Colon (tissue), 2 donors: ENCODE measurements around the gene TNS3.
"Not testable (repeated sequence)": the region's sequence is repeated elsewhere in the genome, so short reads cannot be mapped to it uniquely, and the experiment has no call there.

Experiments used
- FAIRE-seq: peaks from 2 replicates; lab custom pipeline; 2012; peaks lifted over from hg19 to GRCh38; lab: Jason Lieb, UNC
- donor health status: control.
- donor health status: control.

The TNS3 gene

DNA sequence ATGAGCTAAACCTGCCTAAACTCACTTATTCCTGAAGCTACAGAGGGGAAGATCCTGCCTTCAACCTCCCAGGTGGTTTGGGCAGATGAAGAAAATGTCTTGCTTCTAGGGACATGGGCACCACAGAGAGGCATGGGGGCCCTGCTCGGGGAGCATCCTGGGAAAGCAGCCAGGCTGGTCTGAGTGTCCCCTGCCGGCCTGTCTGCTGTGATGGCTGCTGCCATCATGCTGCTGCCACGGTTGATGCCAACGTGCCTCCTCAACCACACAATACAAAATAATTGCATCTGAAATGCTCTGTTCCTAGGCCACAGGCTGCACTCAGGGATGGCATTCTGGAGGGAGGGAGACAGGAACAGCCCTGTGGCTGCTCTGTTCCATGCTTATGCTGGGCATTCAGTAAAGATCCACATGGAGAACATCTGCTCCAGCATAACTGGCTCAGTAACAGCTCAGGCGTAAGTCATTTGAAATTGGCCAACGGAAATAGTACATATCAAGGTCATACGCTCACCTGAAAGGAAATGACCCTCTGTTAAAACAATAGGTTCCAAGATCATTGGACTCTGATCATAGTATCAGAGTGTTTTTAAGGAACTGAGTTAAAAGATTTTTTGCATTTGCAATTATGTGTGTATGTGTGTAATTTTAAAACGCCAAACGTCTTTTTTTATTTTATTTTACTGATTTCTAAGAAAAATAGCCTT lies 299.0 kb downstream of the TNS3 start:
- no peak for FAIRE-seq

DNA sequence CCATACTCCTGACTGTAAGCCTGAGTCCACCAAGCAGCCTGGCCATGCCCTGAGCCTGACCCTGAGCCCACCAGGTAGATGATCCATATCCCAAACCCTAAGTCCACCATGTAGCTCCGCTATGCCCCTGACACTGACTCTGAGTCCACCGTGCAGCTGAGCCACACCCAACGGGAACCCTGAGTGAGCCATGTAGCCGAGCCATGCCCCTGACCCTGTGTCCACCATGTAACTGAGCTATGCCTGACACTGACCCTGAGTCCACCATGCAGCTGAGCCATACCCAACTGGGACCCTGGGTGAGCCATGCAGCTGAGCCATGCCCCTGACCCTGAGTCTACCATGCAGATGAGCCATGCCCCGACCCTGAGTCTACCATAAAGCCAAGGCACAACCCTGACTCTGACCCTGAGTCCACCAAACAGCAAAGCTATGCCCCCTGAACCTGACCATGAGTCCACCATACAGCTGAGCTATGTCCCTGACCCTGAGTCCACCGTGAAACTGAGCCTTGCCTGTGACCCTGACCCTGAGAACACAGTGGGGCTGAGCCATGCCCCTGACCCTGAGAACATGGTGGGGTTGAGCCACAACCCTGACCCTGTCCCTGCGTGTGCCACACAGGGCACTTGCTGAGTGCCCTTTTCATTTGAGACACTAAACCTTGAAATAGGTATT lies 299.8 kb downstream of the TNS3 start:
- FAIRE-seq: no peak

DNA sequence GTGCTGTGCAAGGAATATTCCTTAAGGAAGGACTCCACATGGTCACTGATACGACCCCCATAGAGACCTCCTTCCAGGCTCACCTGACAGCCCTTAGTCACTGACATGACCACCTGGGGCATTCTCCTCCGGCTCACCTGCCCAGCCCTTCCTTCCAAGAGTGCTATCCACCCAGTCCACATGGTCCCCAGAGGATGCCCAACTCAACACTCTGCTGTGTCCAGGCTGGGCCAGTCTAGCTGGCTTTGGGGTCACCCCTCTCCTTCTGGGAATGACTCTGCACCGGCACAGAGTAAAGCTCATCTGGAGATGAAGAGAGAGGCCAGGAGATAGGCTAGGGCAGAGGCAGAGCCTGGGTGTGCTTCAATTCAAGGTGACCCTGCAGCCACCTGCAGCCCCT lies 300.8 kb downstream of the TNS3 start:
- no peak for FAIRE-seq

DNA sequence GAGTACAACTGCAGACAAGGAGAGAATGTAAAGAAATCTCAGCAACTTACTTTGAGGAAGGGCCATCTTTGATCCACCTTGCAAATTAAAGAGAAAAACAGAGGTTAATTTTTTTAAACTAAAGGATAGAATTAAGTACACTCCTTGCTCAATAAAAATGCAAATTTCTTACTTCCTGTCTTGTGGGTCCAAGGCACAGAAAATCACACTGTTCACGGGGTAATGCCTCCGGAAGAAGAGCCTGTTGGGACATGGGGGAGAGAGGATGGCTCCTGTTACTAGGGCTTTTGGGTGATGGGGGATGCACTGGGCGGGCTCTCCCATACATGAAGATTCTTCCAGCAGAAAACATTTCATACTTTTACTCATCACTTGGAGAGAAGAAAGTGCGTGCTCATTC lies 301.8 kb downstream of the TNS3 start:
- FAIRE-seq: no peak

DNA sequence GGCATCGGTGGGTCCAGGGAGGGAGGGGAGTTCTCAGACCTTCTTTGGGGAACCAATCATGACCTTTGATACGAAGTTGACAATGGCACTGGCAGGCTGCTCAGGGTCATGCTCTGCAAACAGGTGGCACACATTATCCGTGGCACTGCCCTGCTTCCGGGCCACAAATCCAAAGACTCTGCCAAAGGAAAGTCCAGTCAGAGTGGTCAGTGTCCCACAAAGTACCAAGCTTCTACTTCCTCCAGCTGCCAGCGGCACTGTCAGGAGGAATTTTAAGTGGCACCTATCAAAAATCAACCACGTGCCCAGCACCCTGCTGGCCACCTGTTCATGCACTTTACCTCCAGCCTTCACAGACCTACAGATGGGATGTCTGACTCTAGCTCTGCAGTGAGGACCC lies 303.9 kb downstream of the TNS3 start:
- FAIRE-seq: no peak

DNA sequence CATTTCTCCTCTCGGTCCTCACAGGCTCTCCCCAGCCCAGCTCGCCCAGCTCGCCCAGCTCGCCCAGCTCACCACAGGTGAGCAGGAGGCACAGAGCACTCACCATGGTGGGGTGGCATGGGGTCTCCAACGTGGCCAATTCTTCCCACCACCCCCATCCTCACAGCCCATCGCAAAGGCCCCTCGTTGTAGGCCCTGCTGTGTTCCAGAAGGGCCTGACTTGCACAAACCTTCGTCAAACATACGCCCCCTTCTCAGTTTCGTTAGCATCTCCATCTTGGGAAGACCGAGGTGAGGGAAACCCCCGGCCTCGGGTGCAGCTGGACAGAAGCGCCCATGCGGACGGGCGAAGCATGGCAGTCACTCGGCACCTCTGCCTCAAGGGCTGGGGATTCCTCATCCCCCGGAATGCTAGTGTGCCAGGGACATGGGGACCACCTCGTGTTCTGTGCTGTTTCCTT lies 304.6 kb downstream of the TNS3 start:
- no peak for FAIRE-seq

DNA sequence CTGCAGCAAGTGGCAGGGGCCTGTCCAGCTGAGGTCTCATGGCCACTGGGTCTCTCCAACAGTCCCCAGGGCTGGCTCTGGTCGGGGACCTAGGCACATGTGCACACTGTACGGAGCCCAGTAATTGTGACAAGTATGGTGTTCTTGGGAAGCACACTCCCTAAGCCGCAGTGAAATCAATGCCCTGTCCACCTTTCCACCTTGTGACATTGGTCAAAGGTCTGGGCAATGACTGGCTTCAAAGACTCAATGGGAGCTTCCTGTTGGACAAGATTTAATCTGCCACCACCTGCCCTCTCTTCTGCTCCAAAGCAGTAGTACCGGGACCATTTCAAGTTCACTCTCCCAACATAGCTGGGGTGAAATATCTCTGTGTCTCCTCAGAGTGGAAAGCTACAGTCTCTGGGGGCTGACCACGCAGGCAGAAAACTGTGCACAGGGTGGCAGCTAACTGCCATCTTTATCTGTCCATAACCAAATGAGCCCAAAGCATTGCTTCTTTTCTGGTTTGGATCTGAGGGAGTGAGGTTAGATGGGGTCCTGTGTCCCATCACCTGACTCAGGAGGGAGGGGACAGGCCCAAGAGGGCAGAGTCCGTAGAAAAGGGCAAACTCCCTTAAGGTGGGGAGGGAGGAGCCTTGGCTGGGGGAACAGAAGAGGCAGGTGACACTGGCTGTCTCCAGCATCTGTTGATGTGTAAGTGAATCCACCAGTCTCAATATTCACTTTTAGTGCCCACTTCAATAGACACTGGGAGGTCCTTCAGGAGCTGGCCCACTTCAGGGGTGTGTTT lies 307.7 kb downstream of the TNS3 start:
- FAIRE-seq: no peak

DNA sequence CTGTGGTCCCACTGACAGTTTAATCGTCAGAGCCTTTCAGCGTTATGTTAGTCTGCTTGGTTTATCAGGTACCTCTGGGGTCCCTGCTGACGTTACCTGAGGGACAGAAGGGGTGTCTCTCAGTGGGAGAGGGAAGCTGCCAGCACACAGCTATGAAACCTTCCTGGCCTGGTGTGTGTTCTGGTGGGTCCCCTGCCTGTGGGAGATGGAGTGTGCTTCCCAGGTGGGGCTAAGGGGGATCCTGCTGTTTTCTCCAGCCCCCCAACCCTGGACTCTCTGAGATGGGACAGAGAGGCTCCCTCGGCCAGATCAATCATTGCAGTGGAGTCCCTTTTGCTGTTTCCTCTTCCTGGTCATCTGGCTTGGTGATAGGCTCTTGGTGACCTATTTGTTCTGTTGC lies 308.8 kb downstream of the TNS3 start:
- no peak for FAIRE-seq

DNA sequence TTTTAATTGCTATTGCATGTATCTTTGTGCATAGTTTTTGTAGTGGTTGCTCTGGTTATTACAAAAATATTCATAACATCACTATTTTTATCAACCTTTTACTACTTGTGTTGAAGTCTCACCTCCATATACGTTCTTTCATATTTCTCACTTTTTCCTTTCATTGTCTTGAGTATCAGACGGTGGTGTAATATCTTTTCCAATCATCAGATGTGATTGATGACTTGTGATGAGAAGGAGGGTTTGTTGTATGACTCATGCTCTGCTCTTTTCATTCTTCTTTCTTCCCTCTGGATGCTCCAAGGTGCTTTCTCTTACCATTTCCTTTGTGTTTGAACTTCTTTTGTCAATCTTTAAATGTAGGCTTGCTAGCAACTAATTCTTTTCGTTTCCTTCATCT lies 310.2 kb downstream of the TNS3 start:
- no peak for FAIRE-seq

DNA sequence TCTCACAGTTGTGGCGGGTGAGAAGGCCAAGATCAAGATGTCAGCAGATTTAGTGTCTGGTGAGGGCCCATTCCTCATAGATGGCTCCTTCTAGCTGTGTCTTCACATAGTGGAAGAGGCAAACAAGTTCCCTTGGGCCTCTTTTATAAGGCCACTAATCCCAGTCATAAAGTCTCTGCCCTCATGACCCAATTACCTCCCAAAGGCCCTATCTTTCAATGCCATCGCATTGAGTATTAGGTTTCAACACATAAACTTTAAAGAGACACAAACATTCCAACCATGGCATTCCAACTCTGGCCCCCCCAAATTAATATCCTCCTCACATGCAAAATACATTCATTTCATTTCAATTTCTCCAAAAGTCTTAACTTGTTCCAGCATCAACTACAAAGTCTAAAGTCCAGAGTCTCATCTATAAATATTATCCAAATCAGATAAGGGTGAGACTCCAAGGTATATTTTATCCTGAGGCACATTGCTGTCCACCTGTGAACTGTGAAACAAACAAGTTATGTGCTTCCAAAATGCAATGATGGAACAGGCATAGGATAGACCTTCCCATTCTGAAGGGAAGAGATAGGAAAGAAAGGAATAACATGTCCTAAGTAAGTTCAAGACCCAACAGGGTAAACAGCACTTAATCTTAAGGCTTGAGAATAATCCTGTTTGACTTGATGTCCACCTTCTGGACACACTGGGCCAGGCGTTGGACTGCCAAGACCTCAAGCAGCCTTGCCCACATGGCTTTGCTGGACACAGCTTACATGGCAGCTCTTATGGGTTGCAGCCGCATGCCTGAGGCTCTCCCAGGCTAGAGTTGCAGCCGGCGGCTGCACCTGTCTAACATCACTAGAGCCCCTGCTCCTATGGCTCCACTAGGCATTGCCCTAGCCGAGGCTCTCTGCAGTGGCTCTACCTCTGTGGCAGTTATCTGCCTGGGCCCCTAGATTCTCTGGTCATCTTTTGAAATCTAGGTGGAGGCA lies 312.8 kb downstream of the TNS3 start:
- FAIRE-seq: no peak

DNA sequence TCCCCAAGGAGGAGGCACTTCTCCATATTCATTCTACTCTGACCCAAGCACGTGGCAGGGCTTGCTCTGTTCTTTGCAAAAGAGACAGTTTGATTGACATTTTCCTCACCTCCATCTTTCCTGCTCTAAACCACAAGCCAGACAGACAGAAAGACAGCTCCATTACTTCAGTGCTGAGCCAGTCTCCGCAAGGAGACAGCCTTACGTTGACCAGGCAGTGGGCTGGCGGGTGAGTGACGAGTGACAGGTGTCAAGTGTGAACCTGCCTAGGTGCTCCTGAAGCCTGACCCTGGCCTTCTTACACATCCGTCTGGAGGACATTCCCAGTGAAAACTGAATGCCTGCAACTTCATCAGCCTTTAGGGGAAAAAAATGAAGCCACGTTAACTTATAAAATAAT lies 314.6 kb downstream of the TNS3 start:
- FAIRE-seq: no peak

DNA sequence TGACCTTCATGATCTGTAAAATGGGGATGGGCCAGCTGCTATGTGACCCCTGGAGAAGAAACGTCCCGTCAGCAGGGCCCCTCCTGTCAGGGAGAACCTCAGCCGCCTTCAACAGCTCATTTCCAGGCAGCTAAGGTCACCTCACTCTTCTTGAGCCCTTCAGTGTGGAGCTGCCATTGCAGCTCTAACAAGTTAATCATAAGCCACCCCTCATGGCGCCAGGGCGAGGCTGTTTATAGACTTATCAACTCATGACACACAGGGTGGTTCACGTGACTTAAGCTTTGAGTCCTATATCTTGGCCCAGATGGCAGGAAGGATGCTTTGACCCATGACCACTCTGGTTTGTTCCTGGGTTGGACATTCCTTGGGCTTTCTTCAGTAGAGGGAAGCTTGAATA lies 315.1 kb downstream of the TNS3 start:
- no peak for FAIRE-seq

DNA sequence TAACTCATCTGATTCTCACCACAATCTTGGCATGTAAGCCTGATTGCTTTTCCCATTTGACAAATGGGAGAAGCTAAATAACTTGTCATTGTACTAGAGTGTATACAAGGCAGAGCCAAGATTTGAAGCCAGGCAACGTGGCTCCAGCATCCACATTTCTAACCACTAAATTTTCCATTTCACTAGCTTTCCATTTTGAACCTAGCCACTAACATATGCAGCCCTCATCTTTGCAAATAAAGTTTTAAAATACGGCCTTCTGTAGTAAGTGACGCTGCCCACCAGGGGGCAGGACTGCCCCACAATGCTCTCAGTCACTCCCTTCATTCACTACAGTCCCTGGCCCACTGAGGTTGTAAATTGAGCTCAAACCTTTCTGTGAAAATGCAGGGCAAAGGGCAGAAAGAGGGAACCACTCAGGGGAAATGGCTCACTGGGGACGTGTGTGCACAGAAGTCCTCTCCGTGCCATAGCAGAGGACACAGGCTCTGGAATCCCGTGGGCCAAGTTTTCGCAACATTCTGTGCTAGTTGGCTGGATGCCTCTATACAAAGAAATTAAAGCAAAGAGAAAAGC lies 315.7 kb downstream of the TNS3 start:
- no peak for FAIRE-seq

DNA sequence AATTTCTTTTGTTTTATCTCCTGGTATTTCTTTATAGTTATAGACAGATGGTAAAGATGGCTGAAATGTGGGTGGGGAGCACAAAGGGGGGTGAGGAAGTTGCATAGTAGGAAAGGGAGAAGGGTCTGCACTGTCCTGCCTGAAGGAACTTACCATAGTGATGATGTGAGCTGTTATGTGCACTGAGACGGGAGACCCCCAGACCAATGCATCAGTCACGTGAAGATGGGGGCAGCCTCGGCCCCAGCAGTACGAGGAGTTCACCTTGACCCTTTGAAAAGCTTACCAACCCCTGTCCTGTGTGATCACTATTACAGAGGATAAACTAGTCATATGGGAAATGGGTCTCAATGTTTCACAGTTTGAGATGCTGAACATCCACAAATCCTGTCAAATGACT lies 316.3 kb downstream of the TNS3 start:
- no peak for FAIRE-seq

DNA sequence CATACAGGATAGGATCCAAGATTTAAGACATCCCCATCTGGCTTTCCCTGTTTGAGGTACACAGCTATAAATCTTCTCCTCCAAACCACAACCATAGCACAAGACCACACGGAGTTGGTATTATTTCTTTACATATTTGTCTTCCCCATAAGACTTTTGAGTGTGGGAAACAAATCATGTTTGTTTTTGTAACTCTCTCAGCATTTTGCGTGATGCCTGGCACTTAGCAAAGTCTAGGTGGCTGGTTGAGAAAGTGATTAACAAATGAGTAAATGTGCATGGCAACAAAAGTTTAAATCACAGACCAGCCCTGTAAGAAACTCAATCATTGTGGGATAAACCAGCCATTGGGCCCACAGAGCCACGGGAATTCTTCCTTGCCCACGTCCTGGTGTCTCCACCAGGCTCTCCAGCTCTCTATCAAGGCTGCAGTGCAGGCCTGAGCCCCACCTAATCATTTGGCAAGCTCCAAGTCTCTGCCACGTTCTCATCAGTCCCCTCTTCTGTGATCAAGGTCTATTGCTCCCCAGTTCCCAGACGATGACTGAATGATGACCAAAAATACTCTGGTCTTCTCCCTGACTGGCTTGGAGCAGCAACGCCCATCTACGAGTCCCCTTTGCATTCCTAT lies 317.8 kb downstream of the TNS3 start:
- no peak for FAIRE-seq

DNA sequence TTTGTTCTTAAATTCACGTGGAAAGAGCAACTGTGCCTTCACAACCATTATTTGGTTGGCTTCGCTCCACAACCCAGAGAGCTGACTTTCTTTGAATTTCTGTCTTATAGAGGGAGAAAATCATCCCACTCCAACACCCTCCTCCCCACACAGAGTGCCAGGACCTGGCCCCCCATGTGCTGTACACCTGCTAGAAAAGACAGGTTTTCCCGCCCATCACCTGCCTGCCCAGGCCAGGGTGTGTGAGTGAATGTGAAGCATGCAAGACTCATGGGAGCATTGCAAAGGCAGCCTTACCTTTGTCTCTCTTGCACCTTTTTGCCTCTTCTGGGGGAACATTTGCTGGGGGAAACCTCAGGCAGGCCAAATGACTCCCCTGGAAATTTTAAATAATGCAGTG lies 319.0 kb downstream of the TNS3 start:
- no peak for FAIRE-seq

DNA sequence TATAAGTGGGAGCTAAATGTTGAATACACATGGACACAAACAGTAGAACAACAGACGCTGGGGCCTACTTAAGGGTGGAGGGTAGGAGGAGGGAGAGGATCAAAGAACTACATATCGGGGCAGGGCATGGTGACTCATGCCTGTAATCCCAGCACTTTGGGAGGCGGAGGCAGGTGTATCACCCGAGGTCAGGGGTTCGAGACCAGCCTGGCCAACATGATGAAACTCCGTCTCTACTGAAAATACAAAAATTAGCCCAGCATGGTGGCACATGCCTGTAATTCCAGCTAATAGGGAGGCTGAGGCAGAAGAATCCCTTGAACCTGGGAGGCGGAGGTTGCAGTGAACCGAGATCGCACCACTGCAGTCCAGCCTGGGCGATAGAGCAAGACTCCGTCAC lies 319.8 kb downstream of the TNS3 start:
- FAIRE-seq: not testable (repeated sequence)

DNA sequence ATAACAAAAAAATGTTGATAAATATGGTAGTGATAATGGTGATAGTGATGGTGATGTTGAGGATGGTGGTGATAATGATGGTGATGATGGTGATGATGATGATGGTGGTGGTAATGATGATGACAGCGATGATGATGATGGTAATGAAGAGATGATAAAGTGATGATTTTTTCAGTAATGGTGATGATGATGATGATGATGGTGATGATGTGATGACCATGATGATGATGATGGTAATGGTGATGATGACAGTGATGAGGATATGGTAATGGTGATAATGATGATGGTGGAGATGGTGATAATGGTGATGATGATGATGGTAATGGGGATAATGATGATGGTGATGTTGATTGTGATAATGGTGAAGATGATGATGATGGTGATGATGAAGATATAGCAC lies 321.6 kb downstream of the TNS3 start:
- FAIRE-seq: no peak

DNA sequence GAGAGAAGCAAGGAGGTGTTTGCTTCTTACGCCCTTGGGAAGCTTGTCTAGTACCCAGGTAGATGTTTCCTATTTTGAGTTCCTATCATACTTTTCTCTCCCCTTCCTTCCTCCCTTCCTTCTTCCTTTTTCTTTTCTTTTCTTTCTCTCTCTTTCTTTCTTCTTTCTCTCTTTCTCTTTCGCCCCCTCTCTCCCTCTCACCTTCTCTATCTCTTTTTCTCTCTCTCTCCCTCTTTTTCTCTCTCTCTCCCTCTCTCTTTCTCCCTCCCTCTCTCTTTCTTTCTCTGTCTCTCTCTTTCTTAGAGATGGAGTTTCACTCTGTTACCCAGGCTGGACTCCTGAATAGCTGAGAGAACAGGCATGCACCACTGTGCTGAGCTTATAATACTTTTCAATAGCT lies 322.2 kb downstream of the TNS3 start:
- no peak for FAIRE-seq

DNA sequence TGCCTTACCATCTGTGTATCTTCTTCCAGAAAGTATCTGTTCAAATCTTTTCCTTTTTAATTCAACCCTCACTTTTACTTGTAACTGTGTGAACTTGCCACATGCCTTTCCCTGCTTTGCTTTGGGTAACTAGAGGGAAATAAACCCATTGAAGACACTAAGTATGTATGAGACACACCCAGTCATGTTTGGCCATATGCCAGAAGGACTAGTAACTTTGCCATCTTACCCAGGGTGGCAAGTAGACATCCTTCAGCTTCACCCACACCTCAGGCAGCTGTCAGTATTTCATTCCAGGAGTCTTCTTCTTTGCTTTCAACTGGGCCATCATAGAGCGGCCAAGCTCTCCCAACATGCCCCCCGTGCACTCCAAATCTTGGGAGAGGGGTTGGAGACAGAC lies 323.1 kb downstream of the TNS3 start:
- no peak for FAIRE-seq

DNA sequence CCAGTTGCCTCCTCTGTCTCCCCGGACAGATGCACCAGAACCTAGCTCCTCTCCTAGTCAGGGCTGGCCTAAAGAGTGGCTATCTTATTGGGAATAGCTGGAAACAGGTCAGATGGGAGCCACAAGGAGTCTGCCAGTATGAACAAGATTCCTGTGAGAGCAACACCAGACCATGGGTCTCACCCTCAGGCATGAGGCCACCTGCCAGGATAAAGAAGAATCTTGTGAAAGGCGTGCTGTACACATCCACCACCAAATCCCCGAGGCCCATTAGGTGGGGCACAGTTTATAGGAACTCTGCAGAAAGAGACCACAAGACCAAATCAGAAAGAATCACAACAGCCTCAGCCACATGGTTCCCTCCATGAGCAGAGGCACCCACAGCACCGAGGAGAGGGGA lies 325.9 kb downstream of the TNS3 start:
- no peak for FAIRE-seq
